ENCODE results near the gene CORO1C. TPM values are rescaled to one million over a fixed set of nuclear protein-coding genes. Genes with fewer than 3 reads are reported as not detected.

The CORO1C gene
- total RNA-seq, 4 donors from 2014 or later, result 68.1 to 153 (median 128) TPM

GRCh38 chr12:108618079-108618952 lies 113.0 kb downstream of the CORO1C start:
- TF ChIP-seq POLR2A (IDR thresholded peaks at IDR 0.05), result no peak
- TF ChIP-seq, protein P1, sequence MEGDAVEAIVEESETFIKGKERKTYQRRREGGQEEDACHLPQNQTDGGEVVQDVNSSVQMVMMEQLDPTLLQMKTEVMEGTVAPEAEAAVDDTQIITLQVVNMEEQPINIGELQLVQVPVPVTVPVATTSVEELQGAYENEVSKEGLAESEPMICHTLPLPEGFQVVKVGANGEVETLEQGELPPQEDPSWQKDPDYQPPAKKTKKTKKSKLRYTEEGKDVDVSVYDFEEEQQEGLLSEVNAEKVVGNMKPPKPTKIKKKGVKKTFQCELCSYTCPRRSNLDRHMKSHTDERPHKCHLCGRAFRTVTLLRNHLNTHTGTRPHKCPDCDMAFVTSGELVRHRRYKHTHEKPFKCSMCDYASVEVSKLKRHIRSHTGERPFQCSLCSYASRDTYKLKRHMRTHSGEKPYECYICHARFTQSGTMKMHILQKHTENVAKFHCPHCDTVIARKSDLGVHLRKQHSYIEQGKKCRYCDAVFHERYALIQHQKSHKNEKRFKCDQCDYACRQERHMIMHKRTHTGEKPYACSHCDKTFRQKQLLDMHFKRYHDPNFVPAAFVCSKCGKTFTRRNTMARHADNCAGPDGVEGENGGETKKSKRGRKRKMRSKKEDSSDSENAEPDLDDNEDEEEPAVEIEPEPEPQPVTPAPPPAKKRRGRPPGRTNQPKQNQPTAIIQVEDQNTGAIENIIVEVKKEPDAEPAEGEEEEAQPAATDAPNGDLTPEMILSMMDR (IDR thresholded peaks at IDR 0.05), result peak; percentile 91 to 99 (median 97)
- TF ChIP-seq EP300 (IDR thresholded peaks at IDR 0.05; ENCODE audit: low read depth), result no peak
- TF ChIP-seq POLR2AphosphoS5 (IDR thresholded peaks at IDR 0.05), result no peak
- WGBS, 2 donors (ENCODE audit: low coverage in 1 of 2), result 12 to 13% methylated on average over 4 to 16 of the region's 16 CpGs
- H3K36me3 ChIP-seq, result no peaks in the 10 kb centered on the region
- peak overlapping the region in 1 of 4 donors; percentile 40 for H3K27ac ChIP-seq
- peaks cover 0 to 23% (median 0%) of the 10 kb centered on the region in 4 donors for H3K4me1 ChIP-seq
- no peaks in the 10 kb centered on the region for H3K27me3 ChIP-seq
- DNase-seq, result peak; percentile 84
- H3K4me3 ChIP-seq, result no peak overlapping the region
- intact Hi-C loops (cut with DNase I; ENCODE audit: low total_unique reads) (loop anchor here (5.0 to 10.0 kb wide), 2 partner anchors 56 to 336 kb away; partner anchors contain the start of genes ISCU and SART3), in situ Hi-C loops (cut with MboI; ENCODE audit: low pct_ligation_motif_present in 1 of 4, low pct_unique_long_range_greater_than_20kb in 1 of 4, low sequenced_read_pairs in 3 of 4) (loop anchor here in 3 of 4 donors (5.0 to 10.0 kb wide), 2 partner anchors 51 to 54 kb away; partner anchors contain the start of genes ISCU (in 1 of the 3) and SART3 (in 1 of the 3))
- no peaks in the 10 kb centered on the region for H3K9me3 ChIP-seq

DNA sequence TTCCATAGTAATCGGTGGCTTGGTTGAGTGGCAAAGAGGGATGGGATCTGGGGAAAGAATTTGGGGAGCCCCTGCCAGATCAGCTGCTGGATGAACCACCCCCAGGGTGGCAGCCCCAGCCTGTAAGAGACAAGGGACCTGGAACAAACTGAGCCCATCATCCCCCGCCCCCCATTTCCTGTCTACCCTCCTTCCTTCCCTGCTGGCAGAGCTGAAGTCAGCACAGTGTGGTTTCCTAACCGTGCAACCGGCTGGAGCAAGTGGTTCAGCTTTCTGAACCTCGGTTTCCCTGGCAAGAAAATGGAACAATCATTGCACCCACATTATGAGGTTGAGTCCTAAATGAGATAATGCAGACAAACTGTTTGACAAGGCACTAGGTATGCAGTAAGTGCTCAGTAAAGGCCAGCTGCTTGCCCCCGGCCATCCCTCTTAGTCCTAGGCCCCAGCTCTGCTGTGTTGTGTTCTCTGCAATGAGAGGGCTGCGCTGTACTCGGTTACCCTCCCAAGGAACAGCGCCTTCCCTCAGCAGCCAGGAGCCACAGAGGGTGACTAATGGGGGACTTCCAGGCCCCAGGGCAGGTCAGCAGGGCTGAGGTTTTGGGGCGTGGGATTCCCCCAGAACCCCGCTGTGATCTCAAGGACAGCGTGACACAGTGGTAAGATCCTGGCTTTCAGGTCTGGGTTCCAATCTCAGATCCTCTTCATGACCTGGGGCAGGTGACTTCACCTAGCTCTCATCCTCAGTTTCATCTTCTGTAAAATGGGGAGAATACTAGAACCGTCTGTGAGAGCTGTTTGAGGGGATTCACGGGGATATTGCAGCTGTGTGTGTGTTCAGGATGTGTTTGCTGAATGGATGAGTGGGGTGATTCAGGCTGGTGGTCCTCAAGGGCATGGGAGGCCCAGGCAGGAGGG lies 114.1 kb downstream of the CORO1C start:
- H3K27me3 ChIP-seq, result no peaks in the 10 kb centered on the region
- TF ChIP-seq, protein P1 (IDR thresholded peaks at IDR 0.05), result no peak
- TF ChIP-seq POLR2A (IDR thresholded peaks at IDR 0.05) (no peak), EP300 (IDR thresholded peaks at IDR 0.05; ENCODE audit: low read depth) (no peak), POLR2AphosphoS5 (IDR thresholded peaks at IDR 0.05) (no peak)
- intact Hi-C loops (cut with DNase I; ENCODE audit: low total_unique reads), result loop anchor here (5.0 to 10.0 kb wide), 2 partner anchors 55 to 338 kb away; partner anchors contain the start of genes ISCU and SART3
- in situ Hi-C loops (cut with MboI; ENCODE audit: low pct_ligation_motif_present in 1 of 4, low pct_unique_long_range_greater_than_20kb in 1 of 4, low sequenced_read_pairs in 3 of 4), result loop anchor here in 3 of 4 donors (5.0 to 10.0 kb wide), 2 partner anchors 50 to 52 kb away; partner anchors contain the start of genes ISCU (in 1 of the 3) and SART3 (in 1 of the 3)
- peak; percentile 33 for DNase-seq
- peaks cover 0 to 19% (median 0%) of the 10 kb centered on the region in 4 donors for H3K4me1 ChIP-seq
- no peaks in the 10 kb centered on the region for H3K9me3 ChIP-seq
- no peaks in the 10 kb centered on the region for H3K36me3 ChIP-seq
- 60 to 72% methylated on average over 2 to 12 of the region's 14 CpGs for WGBS, 2 donors (ENCODE audit: low coverage in 1 of 2)
- no peak overlapping the region for H3K4me3 ChIP-seq
- H3K27ac ChIP-seq, result peak overlapping the region in 1 of 4 donors; percentile 40

GRCh38 chr12:108616359-108616758 lies 115.0 kb downstream of the CORO1C start:
- H3K9me3 ChIP-seq, result no peaks in the 10 kb centered on the region
- DNase-seq, result no peak
- no peak for TF ChIP-seq POLR2A (IDR thresholded peaks at IDR 0.05)
- TF ChIP-seq POLR2AphosphoS5 (IDR thresholded peaks at IDR 0.05), result no peak
- TF ChIP-seq, protein P1 (IDR thresholded peaks at IDR 0.05), result no peak
- TF ChIP-seq EP300 (IDR thresholded peaks at IDR 0.05; ENCODE audit: low read depth), result no peak
- H3K4me1 ChIP-seq, result peaks cover 0 to 18% (median 0%) of the 10 kb centered on the region in 4 donors
- 94% methylated on average over 2 of the region's 2 CpGs for WGBS, 2 donors (ENCODE audit: low coverage in 1 of 2)
- H3K36me3 ChIP-seq, result no peaks in the 10 kb centered on the region
- in situ Hi-C loops (cut with MboI; ENCODE audit: low pct_ligation_motif_present in 1 of 4, low pct_unique_long_range_greater_than_20kb in 1 of 4, low sequenced_read_pairs in 3 of 4) (loop anchor here in 3 of 4 donors (5.0 to 10.0 kb wide), 2 partner anchors 49 to 52 kb away; partner anchors contain the start of genes ISCU (in 1 of the 3) and SART3 (in 1 of the 3)), intact Hi-C loops (cut with DNase I; ENCODE audit: low total_unique reads) (loop anchor here (5.0 to 10.0 kb wide), 2 partner anchors 54 to 338 kb away; partner anchors contain the start of genes ISCU and SART3)
- H3K27me3 ChIP-seq, result no peaks in the 10 kb centered on the region
- no peak overlapping the region for H3K4me3 ChIP-seq
- peak overlapping the region in 1 of 4 donors; percentile 40 for H3K27ac ChIP-seq

Measured in transverse colon (tissue), 4 donors.